ENCODE results near the gene EXOC6. TPM values are rescaled to one million over a fixed set of nuclear protein-coding genes. Genes with fewer than 3 reads are reported as not detected.

Gene EXOC6, protein sequence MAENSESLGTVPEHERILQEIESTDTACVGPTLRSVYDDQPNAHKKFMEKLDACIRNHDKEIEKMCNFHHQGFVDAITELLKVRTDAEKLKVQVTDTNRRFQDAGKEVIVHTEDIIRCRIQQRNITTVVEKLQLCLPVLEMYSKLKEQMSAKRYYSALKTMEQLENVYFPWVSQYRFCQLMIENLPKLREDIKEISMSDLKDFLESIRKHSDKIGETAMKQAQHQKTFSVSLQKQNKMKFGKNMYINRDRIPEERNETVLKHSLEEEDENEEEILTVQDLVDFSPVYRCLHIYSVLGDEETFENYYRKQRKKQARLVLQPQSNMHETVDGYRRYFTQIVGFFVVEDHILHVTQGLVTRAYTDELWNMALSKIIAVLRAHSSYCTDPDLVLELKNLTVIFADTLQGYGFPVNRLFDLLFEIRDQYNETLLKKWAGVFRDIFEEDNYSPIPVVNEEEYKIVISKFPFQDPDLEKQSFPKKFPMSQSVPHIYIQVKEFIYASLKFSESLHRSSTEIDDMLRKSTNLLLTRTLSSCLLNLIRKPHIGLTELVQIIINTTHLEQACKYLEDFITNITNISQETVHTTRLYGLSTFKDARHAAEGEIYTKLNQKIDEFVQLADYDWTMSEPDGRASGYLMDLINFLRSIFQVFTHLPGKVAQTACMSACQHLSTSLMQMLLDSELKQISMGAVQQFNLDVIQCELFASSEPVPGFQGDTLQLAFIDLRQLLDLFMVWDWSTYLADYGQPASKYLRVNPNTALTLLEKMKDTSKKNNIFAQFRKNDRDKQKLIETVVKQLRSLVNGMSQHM
- total RNA-seq (2014; rRNA removed; shearing (Covaris generic)): 5.9 and 8.0 TPM in 2 replicates

DNA sequence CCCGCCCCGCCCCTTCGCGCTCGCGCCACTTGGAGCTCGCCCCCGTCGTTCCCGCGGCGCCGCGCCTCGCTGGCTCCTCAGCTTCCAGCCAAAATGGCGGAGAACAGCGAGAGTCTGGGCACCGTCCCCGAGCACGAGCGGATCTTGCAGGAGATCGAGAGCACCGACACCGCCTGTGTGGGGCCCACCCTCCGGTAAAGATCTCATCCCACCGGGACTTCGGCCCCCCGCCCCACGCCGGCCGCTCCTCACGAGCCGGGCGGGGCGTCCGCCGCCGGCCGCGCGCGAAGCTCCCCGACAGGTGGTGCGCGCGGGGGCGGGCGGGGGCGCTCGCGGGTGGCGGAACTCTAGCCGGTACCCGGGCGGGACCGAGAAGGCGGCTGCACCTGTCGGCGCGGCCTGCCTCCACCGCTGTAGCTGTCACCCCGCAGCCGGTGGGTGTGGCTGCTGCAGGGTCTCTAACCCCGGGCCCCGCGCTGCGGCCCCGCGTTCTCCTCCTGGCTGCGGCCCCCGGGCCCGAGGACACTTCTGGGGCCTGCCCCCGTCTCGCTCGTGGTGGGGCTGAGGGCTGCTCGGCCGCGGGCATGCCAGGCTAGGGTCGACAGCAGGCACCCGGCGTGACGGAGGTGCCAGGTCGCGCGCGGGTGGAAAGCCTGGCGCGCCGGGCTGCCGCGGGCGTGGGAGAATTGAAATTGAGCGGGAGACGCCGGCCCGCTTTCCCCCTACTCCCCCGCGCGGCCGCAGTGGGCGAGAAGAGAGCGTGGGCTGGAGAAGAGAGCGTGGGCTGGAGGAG lies at the start of gene EXOC6:
Gene EXOC6, plus strand, starts transcription at position 80 of the 793 bp plus-strand sequence. Its CDS starts 14 bp downstream, at position 94.
- Histone ChIP-seq H3K9me3 (replicated peaks) (0 out of 2 replicates have a peak, but pooled peaks cover 4% of the 10 kb centered on the region), H3K4me1 (peaks cover 10% of the 10 kb centered on the region), H3K27ac (peak within 1 kb of the TSS; percentile 63), H3K27me3 (no peaks in the 10 kb centered on the region), H3K4me3 (peak within 1 kb of the TSS; percentile 87), H3K36me3 (no peaks in the 10 kb centered on the region)
- peak; percentile 75 to 81 for DNase-seq

DNA sequence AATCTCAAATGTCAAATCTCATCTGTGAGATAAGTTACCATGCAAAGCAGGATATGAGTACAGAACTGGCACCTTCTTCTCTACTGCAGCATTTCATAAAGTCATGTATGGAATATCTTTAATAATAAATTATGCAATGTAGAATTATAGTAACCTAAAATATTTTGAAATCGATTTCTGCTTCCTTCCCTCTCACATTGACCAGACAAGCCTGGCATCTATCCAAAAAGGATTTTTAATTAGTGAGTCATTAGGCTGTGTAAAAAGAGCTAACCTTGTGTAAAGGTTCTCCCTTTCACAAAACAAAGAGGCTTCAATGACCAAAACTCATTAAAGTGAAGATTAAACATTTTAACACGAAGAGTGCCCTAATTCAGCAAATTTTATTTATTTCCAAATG lies 48.8 kb upstream of the EXOC6 start:
- Histone ChIP-seq H3K9me3 (replicated peaks) (no peaks in the 10 kb centered on the region), H3K27me3 (no peaks in the 10 kb centered on the region), H3K36me3 (no peaks in the 10 kb centered on the region), H3K4me3 (no peak overlapping the region), H3K27ac (no peak overlapping the region), H3K4me1 (no peaks in the 10 kb centered on the region)
- no peak for DNase-seq

DNA sequence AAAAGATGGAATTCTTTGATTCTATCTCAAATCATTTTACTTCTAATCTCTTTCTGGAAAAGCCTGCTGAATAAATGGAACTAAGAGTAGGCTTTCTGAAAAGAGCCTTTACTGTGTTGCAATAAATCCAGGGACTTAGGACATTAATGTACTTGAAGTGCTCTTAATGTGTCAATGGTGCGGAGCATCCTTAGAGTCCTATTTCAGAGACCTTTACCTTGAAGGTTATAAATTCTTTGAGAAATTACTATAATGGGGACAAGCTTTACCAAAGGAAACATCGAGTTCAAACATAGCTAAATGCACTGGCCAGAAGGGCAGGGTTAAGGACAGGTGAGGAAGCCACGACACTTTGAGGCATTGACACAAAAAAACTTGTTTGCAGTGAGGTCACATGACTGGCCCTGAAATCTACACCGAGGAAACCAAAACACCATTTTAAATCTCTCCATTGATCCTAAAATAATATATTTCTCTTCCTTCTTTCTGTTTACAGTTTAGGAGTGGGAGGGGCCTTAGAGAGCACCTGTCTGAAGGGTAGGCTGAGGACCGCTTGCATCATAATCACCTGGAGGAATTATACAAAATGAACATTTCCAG lies 48.1 kb upstream of the EXOC6 start:
- no peak for DNase-seq
- H3K27ac ChIP-seq: no peak overlapping the region
- H3K27me3 ChIP-seq: no peaks in the 10 kb centered on the region

DNA sequence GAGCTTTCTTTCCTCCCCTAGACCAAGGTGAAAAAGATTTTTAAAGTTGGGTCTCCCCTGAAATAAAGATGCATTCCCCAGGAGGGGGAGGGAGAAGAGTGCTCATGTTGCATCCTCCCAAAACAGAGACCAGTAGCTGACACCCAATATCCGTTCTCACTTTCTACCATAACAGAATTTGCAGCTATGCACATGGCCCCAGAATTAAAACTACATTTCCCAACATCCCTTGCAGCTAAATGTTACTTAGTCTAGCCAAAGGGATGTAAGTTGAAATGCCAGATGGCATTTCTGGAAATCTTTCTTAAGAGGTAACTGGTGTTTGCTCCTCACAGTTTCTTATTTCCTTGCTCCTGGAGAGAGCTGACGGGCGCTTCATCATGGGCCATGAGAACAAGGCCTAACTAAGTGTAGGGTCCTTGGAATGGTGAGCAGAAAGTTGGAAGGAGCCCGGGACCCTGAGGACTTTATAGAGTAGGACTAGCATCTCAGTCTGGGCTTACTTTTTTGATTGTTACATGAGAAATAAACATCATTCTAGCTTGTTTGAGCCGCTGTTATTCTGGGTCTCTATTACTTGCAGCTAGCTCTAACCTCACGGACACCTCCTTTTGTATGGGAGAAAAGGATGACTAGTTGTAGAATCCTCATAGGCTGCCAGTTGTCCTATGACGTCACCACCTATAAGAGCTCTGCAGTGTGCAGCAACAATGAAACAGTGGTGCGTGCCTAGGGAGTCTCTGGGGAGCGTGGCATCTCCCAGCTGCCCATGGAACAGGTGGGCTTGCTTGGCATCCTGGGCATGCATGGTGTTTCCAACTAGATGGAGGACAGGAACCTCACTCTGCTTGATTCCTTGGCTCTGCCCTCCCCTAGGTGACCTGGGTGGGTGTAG lies 46.1 kb upstream of the EXOC6 start:
- peak; percentile 50 to 59 for DNase-seq
- H3K27me3 ChIP-seq: no peaks in the 10 kb centered on the region
- H3K4me1 ChIP-seq: no peaks in the 10 kb centered on the region
- H3K4me3 ChIP-seq: 0 out of 2 replicates have a peak overlapping the region, but pooled peaks have one; percentile 9
- H3K27ac ChIP-seq: peak overlapping the region; percentile 13; the same call in 1 of the 2 replicates
- no peaks in the 10 kb centered on the region for H3K9me3 ChIP-seq (replicated peaks)
- H3K36me3 ChIP-seq: no peaks in the 10 kb centered on the region

More for the DNA sequence above, 48.1 kb upstream of the EXOC6 start:
- Histone ChIP-seq H3K4me1 (no peaks in the 10 kb centered on the region), H3K4me3 (no peak overlapping the region), H3K36me3 (no peaks in the 10 kb centered on the region), H3K9me3 (replicated peaks) (no peaks in the 10 kb centered on the region)

DNA sequence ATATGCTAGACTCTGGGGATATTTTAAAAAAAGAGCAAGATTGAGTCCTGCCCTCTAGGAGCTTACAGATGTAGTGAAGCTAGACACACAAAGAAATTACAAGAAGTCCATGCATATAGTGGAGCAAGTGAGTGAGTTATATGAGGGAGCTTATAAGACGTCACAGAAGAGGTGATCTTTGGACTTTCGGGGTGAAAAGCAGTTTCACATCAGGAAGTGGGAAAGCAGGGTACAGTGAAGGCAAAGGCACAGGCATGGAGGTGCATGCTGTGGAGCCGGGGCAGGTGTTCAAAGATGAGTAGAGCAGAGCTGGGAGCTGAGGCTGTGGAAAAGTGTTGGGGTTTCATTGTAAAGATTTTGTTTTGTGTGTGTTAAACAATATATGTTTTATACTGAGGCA lies 38.5 kb upstream of the EXOC6 start:
- H3K9me3 ChIP-seq (replicated peaks): no peaks in the 10 kb centered on the region
- H3K36me3 ChIP-seq: no peaks in the 10 kb centered on the region
- no peaks in the 10 kb centered on the region for H3K27me3 ChIP-seq
- H3K4me1 ChIP-seq: no peaks in the 10 kb centered on the region
- no peak overlapping the region for H3K4me3 ChIP-seq
- H3K27ac ChIP-seq: no peak overlapping the region
- no peak for DNase-seq

DNA sequence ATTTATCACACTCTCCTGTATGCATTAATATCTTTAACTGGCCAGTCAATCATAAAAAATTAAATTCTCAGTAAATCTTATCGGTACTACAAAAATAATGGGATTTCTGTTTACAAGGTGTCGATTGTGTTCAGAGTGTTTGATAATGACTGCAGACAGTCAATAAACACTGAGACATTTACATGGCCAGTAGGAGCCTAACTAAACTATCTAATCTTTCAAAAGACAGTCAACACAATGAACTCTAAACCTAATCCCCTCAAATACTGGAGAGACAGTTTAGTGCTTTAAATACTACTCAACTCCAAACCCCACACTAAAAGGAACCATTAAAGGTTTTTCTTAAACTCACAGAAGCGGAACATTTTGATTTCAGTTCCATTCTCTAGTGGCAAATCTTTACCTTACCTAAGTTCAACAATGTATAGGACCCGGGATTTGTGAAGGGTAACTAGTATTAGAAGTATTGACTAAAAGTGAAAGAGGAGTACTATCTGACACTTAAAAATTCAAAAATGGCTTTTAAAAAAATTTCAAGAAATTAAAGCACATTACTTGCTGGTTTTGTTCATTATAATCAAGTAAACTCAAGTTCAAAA lies 37.3 kb upstream of the EXOC6 start:
- no peak for DNase-seq
- H3K9me3 ChIP-seq (replicated peaks): no peaks in the 10 kb centered on the region
- H3K27ac ChIP-seq: no peak overlapping the region
- no peaks in the 10 kb centered on the region for H3K4me1 ChIP-seq
- H3K4me3 ChIP-seq: no peak overlapping the region
- no peaks in the 10 kb centered on the region for H3K27me3 ChIP-seq
- H3K36me3 ChIP-seq: no peaks in the 10 kb centered on the region

DNA sequence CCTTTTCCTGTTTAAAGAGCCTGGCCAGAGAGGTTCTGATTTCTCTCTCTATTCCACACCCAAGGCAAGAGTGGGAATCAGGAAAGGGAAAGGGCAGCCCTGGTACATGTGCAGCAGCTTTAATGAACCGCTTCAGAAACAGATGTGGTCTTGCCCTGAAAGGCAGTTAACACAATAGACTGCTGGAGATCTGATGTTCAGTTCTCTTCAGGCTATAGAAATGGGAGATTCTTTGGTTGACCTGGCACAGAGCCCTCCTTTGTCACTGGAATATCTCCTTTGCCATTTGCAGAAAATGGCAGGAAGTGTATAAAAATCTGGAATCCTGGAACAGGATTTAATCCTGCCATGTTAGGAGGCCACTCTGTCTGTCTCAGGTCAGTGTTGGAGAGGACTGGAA lies 36.3 kb upstream of the EXOC6 start:
- no peak overlapping the region for H3K27ac ChIP-seq
- no peaks in the 10 kb centered on the region for H3K4me1 ChIP-seq
- no peaks in the 10 kb centered on the region for H3K27me3 ChIP-seq
- H3K4me3 ChIP-seq: no peak overlapping the region
- peak in 1 of 2 experiments; percentile 9 for DNase-seq
- no peaks in the 10 kb centered on the region for H3K36me3 ChIP-seq
- H3K9me3 ChIP-seq (replicated peaks): no peaks in the 10 kb centered on the region

DNA sequence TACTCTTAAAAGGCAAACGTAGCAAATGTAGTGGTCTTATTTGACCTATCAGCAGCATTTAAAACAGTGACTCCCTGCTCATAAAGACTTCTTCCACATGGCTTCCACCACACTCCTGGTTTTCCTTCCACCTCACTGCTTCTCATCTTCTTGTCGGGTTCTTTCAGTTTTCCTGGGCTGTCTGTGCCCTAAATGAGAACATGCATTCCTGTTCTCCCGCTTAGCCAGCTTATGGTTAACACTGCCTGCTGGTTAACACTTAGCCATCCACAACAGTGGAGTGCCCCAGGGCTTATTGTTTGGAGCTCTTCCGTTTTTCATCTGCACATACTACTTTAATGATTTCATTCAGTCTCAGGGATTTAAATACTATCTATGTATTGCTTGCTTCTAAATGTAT lies 34.3 kb upstream of the EXOC6 start:
- no peak for DNase-seq
- H3K4me3 ChIP-seq: no peak overlapping the region
- no peaks in the 10 kb centered on the region for H3K9me3 ChIP-seq (replicated peaks)
- H3K36me3 ChIP-seq: no peaks in the 10 kb centered on the region
- H3K27me3 ChIP-seq: no peaks in the 10 kb centered on the region
- no peak overlapping the region for H3K27ac ChIP-seq
- no peaks in the 10 kb centered on the region for H3K4me1 ChIP-seq

DNA sequence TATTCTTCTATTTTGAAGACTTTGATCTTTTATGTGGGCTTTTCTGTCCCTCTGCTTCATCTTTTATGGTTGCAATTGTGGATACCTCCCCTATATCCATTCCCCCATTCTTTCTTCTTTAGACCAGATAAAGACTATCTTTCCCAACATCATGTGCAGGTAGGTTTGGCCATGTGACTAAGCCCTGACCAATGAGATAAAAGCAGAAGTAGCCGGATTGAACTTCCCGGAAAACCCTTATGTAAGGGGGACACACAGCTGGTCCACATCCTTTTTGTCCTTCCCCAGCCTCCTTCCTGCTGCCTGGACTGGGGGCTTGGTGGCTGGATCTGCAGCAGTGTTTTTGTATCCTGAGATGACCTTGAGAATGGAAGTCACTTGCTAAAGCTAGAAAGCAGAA lies 33.5 kb upstream of the EXOC6 start:
- no peaks in the 10 kb centered on the region for H3K4me1 ChIP-seq
- no peak overlapping the region for H3K27ac ChIP-seq
- DNase-seq: no peak
- H3K36me3 ChIP-seq: no peaks in the 10 kb centered on the region
- H3K9me3 ChIP-seq (replicated peaks): no peaks in the 10 kb centered on the region
- H3K27me3 ChIP-seq: no peaks in the 10 kb centered on the region
- no peak overlapping the region for H3K4me3 ChIP-seq

DNA sequence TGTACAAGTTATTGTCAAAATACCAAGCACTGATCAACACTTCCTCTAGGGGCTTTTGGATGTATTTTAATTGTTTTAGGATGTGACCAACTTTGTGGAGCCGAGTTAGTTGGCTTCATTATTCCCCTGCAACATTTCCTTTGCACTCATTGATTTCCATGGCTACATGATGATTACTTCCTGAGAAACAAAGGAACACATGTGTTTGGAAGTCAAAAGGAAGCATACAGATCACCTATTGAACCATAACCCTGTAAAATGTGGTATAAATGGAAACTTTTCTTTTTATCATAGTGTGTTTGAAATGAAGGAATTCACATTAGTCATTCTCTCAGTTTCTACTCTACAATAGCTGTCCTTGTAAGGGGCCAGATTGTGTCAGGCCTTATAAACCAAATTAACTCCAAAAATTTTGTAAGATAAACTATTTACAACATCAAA lies 32.2 kb upstream of the EXOC6 start:
- no peak overlapping the region for H3K27ac ChIP-seq

DNA sequence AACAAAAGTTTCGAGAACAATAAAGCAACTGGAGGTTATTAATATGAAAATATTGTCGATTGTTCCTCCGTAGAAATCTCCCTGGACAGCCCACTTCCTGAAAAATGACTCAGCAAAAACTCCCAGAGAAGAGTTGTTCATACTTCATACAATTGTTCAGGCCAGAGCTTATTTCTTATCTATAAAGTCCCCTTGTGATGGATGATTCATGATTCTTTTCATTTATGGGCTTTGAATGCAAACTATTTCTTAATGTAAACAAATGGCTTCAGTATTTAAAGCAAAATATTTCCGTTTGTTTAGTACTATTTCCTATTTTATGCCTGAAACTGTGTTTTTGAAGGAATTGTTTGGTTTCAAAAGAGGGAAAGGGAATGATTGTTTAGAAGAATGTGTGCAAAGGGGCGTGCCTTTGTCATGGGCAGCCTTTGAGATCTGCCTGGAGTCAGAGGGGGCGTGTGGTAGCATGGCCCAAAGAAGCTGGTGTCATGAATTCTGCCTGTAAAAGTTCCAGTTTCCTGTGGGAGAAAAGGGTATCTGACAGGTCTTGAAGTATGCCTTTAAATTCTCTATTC lies 26.2 kb upstream of the EXOC6 start:
- H3K36me3 ChIP-seq: no peaks in the 10 kb centered on the region
- no peaks in the 10 kb centered on the region for H3K9me3 ChIP-seq (replicated peaks)
- H3K4me1 ChIP-seq: 0 out of 2 replicates have a peak, but pooled peaks cover 4% of the 10 kb centered on the region
- no peaks in the 10 kb centered on the region for H3K27me3 ChIP-seq
- H3K4me3 ChIP-seq: no peak overlapping the region
- peak overlapping the region; percentile 22; the same call in 1 of the 2 replicates for H3K27ac ChIP-seq
- DNase-seq: no peak

More for the DNA sequence above, 32.2 kb upstream of the EXOC6 start:
- Histone ChIP-seq H3K9me3 (replicated peaks) (no peaks in the 10 kb centered on the region), H3K4me1 (no peaks in the 10 kb centered on the region), H3K36me3 (no peaks in the 10 kb centered on the region), H3K27me3 (no peaks in the 10 kb centered on the region), H3K4me3 (no peak overlapping the region)
- DNase-seq: no peak

DNA sequence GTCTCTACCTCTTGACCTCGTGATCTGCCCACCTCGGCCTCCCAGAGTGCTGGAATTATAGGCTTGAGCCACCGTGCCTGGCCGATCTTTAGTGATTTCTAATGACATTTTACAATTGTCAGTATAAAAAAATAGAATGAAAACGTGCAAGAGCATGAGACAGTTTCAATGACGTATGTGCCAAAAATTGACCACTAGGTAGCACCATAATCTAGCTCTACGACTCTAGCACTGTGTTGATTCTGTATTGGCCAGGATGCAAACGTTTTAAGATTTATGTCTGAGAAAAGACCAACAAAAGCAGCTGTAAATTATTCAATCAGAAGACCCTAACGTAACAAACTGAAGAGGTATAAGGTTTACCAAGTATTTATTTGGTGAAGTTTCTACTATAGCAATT lies 25.4 kb upstream of the EXOC6 start:
- no peak for DNase-seq

DNA sequence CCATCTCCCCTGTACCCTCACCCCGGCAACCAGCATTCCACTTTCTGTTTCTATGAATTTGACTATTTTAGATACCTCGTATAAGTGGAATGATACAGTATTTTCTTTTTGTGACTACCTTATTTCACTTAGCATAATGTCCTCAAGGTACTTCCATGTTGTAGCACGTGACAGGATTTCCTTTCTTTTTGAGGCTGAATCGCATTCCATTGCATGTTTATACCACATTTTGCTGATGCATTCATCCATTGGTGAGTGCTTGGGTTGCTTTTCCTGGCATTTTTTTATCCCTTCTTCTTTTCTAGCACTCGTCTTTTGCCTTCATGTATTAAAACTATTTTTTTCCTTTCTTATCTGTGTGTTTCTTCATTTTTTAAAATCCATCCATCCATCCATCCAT lies 22.3 kb upstream of the EXOC6 start:
- H3K36me3 ChIP-seq: no peaks in the 10 kb centered on the region
- H3K27ac ChIP-seq: no peak overlapping the region
- DNase-seq: no peak
- no peaks in the 10 kb centered on the region for H3K9me3 ChIP-seq (replicated peaks)
- 0 out of 2 replicates have a peak, but pooled peaks cover 4% of the 10 kb centered on the region for H3K4me1 ChIP-seq
- no peaks in the 10 kb centered on the region for H3K27me3 ChIP-seq
- H3K4me3 ChIP-seq: no peak overlapping the region

More for the DNA sequence above, 25.4 kb upstream of the EXOC6 start:
- Histone ChIP-seq H3K27ac (no peak overlapping the region), H3K36me3 (no peaks in the 10 kb centered on the region), H3K4me3 (no peak overlapping the region), H3K4me1 (0 out of 2 replicates have a peak, but pooled peaks cover 4% of the 10 kb centered on the region), H3K27me3 (no peaks in the 10 kb centered on the region), H3K9me3 (replicated peaks) (no peaks in the 10 kb centered on the region)

Measured in SJCRH30 (cell line).